GM12878 (cell line): ENCODE measurements around the gene GPR68. TPM values are rescaled to one million over a fixed set of nuclear protein-coding genes. Genes with fewer than 3 reads are reported as not detected.

Experiments
- ATAC-seq: fragments of 200-7000 bp; cut with Tn5 transposase; 3 replicates; pipeline ENCODE4 v1.9.1; 2020; ENCODE audit warnings: mild to moderate bottlenecking, moderate library complexity
- BruUV-seq: library from RNA; stranded (reverse); fragments of 400-500 nt; replicated peaks from 2 replicates; lab custom pipeline; 2021; lab: Mats Ljungman, UMichigan
- CTCF ChIA-PET: fragments of 300-600 bp; sonication (Branson Sonifier 250); formaldehyde crosslinking; extraction: SDS; loops from one replicate; lab custom pipeline; 2021; ENCODE audit warnings: inconsistent platforms; lab: Yijun Ruan, JAX
- POLR2A ChIA-PET: fragments of 350-600 bp; formaldehyde crosslinking; extraction: SDS; loops from one replicate; lab custom pipeline; 2021; ENCODE audit warnings: inconsistent platforms; lab: Charles Lee
- RAD21 ChIA-PET: fragments of 300-600 bp; sonication (Branson Sonifier 250); formaldehyde crosslinking; loops from one replicate; lab custom pipeline; 2023; ENCODE audit warnings: antibody characterized with exemption; ENCODE audit not compliant: unreplicated experiment; lab: Charles Lee
- SMC1A ChIA-PET: fragments of 300-600 bp; sonication (Branson Sonifier 250); formaldehyde crosslinking; loops from one replicate; lab custom pipeline; 2023; ENCODE audit not compliant: unreplicated experiment, uncharacterized antibody; lab: Charles Lee
- DNase-seq: peaks from one replicate; pipeline ENCODE4 v3.0.0-alpha.2; 2011; ENCODE audit warnings: low read depth, low spot score
- FAIRE-seq: peaks from 3 replicates; lab custom pipeline; 2011; peaks lifted over from hg19 to GRCh38; lab: Jason Lieb, UNC
- H2AFZ ChIP-seq: 2 replicates; pipeline ENCODE4 v1.6.0; 2011; ENCODE audit warnings: low read depth, low read length, control low read depth; ENCODE audit not compliant: control insufficient read depth
- H3K27ac ChIP-seq: 2 replicates; pipeline ENCODE4 v1.5.1; 2011; ENCODE audit warnings: control low read depth; ENCODE audit not compliant: control insufficient read depth, insufficient read depth
- H3K27me3 ChIP-seq, 2 experiments: replicated peaks in 1 of 2; 2 replicates each; pipeline versions ENCODE4 v1.6.0 to v1.6.1; 2011; ENCODE audit warnings: low read length in 1 of 2; ENCODE audit not compliant: control insufficient read depth in 2 of 2, insufficient read depth in 2 of 2
- H3K36me3 ChIP-seq, 2 experiments: 2 replicates each; pipeline ENCODE4 v1.5.1; 2011; ENCODE audit warnings: low read length in 1 of 2; ENCODE audit not compliant: control insufficient read depth in 2 of 2, insufficient read depth in 2 of 2
- H3K4me1 ChIP-seq: 2 replicates; pipeline ENCODE4 v1.6.1; 2011; ENCODE audit warnings: mild to moderate bottlenecking, low read length, moderate library complexity, mixed read lengths; ENCODE audit not compliant: control insufficient read depth, insufficient read depth
- H3K4me2 ChIP-seq: 2 replicates; pipeline ENCODE4 v1.6.0; 2011; ENCODE audit warnings: control low read depth; ENCODE audit not compliant: control insufficient read depth, insufficient read depth
- H3K4me3 ChIP-seq: fragments of 200-600 bp; sonication (generic); 2 replicates; pipeline ENCODE4 v1.5.1; 2016
- H3K79me2 ChIP-seq: 2 replicates; pipeline ENCODE4 v1.6.0; 2011; ENCODE audit warnings: low read length; ENCODE audit not compliant: control insufficient read depth, insufficient read depth
- H3K9ac ChIP-seq: 2 replicates; pipeline ENCODE4 v1.8.0; 2011; ENCODE audit warnings: low read length, control low read depth, mixed read lengths; ENCODE audit not compliant: control insufficient read depth, insufficient read depth
- H3K9me3 ChIP-seq: replicated peaks from 3 replicates; pipeline ENCODE4 v1.5.1; 2011; ENCODE audit warnings: mild to moderate bottlenecking, low read length; ENCODE audit not compliant: control insufficient read depth, insufficient read depth
- H4K20me1 ChIP-seq: 2 replicates; pipeline ENCODE4 v1.6.0; 2011; ENCODE audit not compliant: control insufficient read depth, insufficient read depth
- BACH1 ChIP-seq: fragments of 450-650 bp; IDR thresholded peaks from 2 replicates; pipeline ENCODE4 v1.6.1; 2017; ENCODE audit warnings: mild to moderate bottlenecking, borderline replicate concordance
- FOXM1 ChIP-seq: IDR thresholded peaks from 2 replicates; pipeline ENCODE4 v1.6.1; 2012; ENCODE audit warnings: low read depth, mild to moderate bottlenecking, inconsistent platforms, low read length, moderate library complexity
- IKZF1 ChIP-seq: fragments of 450-650 bp; conservative IDR thresholded peaks from 2 replicates; pipeline ENCODE4 v1.6.1; 2017; ENCODE audit warnings: antibody characterized with exemption, mild to moderate bottlenecking
- MTA2 ChIP-seq: fragments of 450-650 bp; IDR thresholded peaks from 2 replicates; pipeline ENCODE4 v1.6.1; 2016; ENCODE audit warnings: low read depth, mild to moderate bottlenecking, moderate library complexity
- NFIC ChIP-seq: IDR thresholded peaks from 2 replicates; pipeline ENCODE4 v1.6.1; 2012; ENCODE audit warnings: low read depth, mild to moderate bottlenecking, inconsistent platforms, low read length, moderate library complexity
- NR2C2 ChIP-seq: IDR thresholded peaks from 2 replicates; pipeline ENCODE4 v1.6.1; 2011; ENCODE audit warnings: borderline replicate concordance, low read depth; ENCODE audit not compliant: control insufficient read depth, insufficient read length
- SIX5 ChIP-seq: IDR thresholded peaks from 2 replicates; pipeline ENCODE4 v1.6.1; 2011; ENCODE audit warnings: mild to moderate bottlenecking, low read depth, low read length, moderate library complexity; ENCODE audit not compliant: severe bottlenecking
- SUPT20H ChIP-seq: IDR thresholded peaks from 2 replicates; pipeline ENCODE4 v1.6.1; 2011; ENCODE audit warnings: low read depth, mild to moderate bottlenecking, low read length, moderate library complexity, borderline replicate concordance; ENCODE audit not compliant: control insufficient read depth
- TARDBP ChIP-seq: IDR thresholded peaks from 2 replicates; pipeline ENCODE4 v1.6.1; 2016; ENCODE audit warnings: borderline replicate concordance
- TCF3 ChIP-seq: IDR thresholded peaks from 2 replicates; pipeline ENCODE4 v1.6.1; 2012; ENCODE audit warnings: low read depth, mild to moderate bottlenecking, low read length, borderline replicate concordance; ENCODE audit not compliant: insufficient read depth
- ZNF217 ChIP-seq: fragments of 450-650 bp; IDR thresholded peaks from 2 replicates; pipeline ENCODE4 v1.6.1; 2017; ENCODE audit warnings: antibody characterized with exemption, mild to moderate bottlenecking
- WGBS: methylation state at CpG from one replicate; pipeline ENCODE4 v1.1.6; 2016; ENCODE audit warnings: low lambda C conversion rate; ENCODE audit not compliant: insufficient replicate concordance, insufficient coverage; ENCODE audit errors: missing lambda C conversion rate; 5-methylcytosine and 5-hydroxymethylcytosine counted together
- in situ Hi-C: fragments of 300-500 bp; cut with MboI; formaldehyde crosslinking; loops from 9 replicates; pipeline ENCODE4 v1.14.3; 2018; ENCODE audit warnings: mixed read lengths
- intact Hi-C: fragments of 100-400 bp; cut with micrococcal nuclease; formaldehyde crosslinking; loops from one replicate; pipeline ENCODE4 v1.14.2; 2022; ENCODE audit not compliant: unreplicated experiment
- polyA plus RNA-seq, 11 experiments: library from polyadenylated mRNA; depleted of rRNA in 4 of 11; unstranded in 6 of 11; stranded (reverse) in 5 of 11; fragments of >200 nt; fragmentation: Nextera tagmentation in 4 of 11; fragmentation: Illumina TruSeq in 1 of 11; extraction: Ambion mirVana in 4 of 11; extraction: Trizol in 1 of 11; gene quantifications; 1 replicate in 1 of 11; 2 replicates in 10 of 11; pipeline versions ENCODE4 v1.2.1 to v1.2.3, GENCODE V29; 2011 to 2016; ENCODE audit warnings: inconsistent platforms in 2 of 11, missing spikeins in 2 of 11, low read depth in 1 of 11
- total RNA-seq, 4 experiments: library from RNA; depleted of rRNA in 3 of 4; stranded (reverse); fragments of >200 nt in 3 of 4; fragmentation: Illumina TruSeq in 1 of 4; extraction: Trizol in 1 of 4; gene quantifications; 2 replicates each; pipeline versions ENCODE4 v1.2.1 to v1.2.3, GENCODE V29; 2013 to 2021
- TF ChIP-seq, protein P1 (sequence below): fragments of 450-650 bp; IDR thresholded peaks from 2 replicates; pipeline ENCODE4 v1.6.1; 2016; ENCODE audit warnings: mild to moderate bottlenecking, moderate library complexity, borderline replicate concordance
- TF ChIP-seq, protein P2 (sequence below): fragments of 450-650 bp; IDR thresholded peaks from 2 replicates; pipeline ENCODE4 v1.6.1; 2018; ENCODE audit warnings: mild to moderate bottlenecking, low read depth, moderate library complexity; ENCODE audit not compliant: partially characterized antibody
- TF ChIP-seq, protein P3 (sequence below): fragments of 450-650 bp; IDR thresholded peaks from 2 replicates; pipeline ENCODE4 v1.6.1; 2014; ENCODE audit warnings: mild to moderate bottlenecking

The GPR68 gene
- total and polyA plus RNA-seq, 10 of the 15 experiments (the other 5 are each of a cell fraction or from before 2014, with no cell fraction given), result 0.06 to 3.4 (median 1.8) TPM

DNA sequence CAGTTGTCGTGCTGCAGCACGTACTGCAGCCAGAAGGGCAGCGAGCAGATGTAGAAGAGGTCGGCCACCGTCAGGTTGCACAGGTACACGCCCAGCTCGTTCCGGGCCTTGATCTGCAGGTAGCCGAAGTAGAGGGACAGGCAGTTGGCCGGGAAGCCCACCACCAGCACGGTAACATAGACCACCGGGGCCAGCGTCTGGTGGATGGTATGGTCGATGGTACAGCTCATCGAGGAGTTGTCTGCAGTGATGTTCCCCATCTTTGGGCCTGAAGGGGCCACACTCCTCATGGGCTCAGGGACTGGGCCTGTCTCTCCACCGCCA lies 9.8 kb downstream of the GPR68 start:
- intact Hi-C loops, result no loop called here
- Histone ChIP-seq H3K4me3 (no peak overlapping the region), H3K27ac (no peak overlapping the region), H3K36me3 (peaks cover 0 to 8% of the 10 kb centered on the region in 2 experiments; a peak in 2 of 4 replicates), H3K79me2 (peaks cover 2% of the 10 kb centered on the region), H3K9ac (no peak overlapping the region), H3K4me1 (peaks cover 30% of the 10 kb centered on the region), H2AFZ (no peak overlapping the region), H3K4me2 (no peak overlapping the region), H4K20me1 (no peaks in the 10 kb centered on the region), H3K27me3 (no peaks in the 10 kb centered on the region), H3K9me3 (peaks cover 10% of the 10 kb centered on the region)
- ChIA-PET SMC1A (interaction anchor here (0.9 to 1.7 kb wide), 3 partner anchors 9 to 51 kb away, joined by 3 to 5 read pairs (median 4); partner anchors contain the start of gene GPR68), POLR2A (interaction anchor here (1.3 kb wide), 1 partner anchor 9 kb away, joined by 4 read pairs; no protein-coding TSS in a partner anchor), CTCF (no interaction called here), RAD21 (no interaction called here)
- in situ Hi-C loops, result no loop called here
- ATAC-seq (no peak), FAIRE-seq (no peak), DNase-seq (no peak)
- BruUV-seq, result no TSS peak
- WGBS, result 98% methylated on average over 16 of the region's 16 CpGs
- TF ChIP-seq IKZF1 (no peak), BACH1 (no peak), NR2C2 (no peak), FOXM1 (no peak), NFIC (no peak), TARDBP (no peak), TCF3 (no peak), MTA2 (no peak), SUPT20H (no peak), ZNF217 (no peak), SIX5 (no peak)
- TF ChIP-seq, protein P1, sequence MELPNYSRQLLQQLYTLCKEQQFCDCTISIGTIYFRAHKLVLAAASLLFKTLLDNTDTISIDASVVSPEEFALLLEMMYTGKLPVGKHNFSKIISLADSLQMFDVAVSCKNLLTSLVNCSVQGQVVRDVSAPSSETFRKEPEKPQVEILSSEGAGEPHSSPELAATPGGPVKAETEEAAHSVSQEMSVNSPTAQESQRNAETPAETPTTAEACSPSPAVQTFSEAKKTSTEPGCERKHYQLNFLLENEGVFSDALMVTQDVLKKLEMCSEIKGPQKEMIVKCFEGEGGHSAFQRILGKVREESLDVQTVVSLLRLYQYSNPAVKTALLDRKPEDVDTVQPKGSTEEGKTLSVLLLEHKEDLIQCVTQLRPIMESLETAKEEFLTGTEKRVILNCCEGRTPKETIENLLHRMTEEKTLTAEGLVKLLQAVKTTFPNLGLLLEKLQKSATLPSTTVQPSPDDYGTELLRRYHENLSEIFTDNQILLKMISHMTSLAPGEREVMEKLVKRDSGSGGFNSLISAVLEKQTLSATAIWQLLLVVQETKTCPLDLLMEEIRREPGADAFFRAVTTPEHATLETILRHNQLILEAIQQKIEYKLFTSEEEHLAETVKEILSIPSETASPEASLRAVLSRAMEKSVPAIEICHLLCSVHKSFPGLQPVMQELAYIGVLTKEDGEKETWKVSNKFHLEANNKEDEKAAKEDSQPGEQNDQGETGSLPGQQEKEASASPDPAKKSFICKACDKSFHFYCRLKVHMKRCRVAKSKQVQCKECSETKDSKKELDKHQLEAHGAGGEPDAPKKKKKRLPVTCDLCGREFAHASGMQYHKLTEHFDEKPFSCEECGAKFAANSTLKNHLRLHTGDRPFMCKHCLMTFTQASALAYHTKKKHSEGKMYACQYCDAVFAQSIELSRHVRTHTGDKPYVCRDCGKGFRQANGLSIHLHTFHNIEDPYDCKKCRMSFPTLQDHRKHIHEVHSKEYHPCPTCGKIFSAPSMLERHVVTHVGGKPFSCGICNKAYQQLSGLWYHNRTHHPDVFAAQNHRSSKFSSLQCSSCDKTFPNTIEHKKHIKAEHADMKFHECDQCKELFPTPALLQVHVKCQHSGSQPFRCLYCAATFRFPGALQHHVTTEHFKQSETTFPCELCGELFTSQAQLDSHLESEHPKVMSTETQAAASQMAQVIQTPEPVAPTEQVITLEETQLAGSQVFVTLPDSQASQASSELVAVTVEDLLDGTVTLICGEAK, result no peak
- TF ChIP-seq, protein P2, sequence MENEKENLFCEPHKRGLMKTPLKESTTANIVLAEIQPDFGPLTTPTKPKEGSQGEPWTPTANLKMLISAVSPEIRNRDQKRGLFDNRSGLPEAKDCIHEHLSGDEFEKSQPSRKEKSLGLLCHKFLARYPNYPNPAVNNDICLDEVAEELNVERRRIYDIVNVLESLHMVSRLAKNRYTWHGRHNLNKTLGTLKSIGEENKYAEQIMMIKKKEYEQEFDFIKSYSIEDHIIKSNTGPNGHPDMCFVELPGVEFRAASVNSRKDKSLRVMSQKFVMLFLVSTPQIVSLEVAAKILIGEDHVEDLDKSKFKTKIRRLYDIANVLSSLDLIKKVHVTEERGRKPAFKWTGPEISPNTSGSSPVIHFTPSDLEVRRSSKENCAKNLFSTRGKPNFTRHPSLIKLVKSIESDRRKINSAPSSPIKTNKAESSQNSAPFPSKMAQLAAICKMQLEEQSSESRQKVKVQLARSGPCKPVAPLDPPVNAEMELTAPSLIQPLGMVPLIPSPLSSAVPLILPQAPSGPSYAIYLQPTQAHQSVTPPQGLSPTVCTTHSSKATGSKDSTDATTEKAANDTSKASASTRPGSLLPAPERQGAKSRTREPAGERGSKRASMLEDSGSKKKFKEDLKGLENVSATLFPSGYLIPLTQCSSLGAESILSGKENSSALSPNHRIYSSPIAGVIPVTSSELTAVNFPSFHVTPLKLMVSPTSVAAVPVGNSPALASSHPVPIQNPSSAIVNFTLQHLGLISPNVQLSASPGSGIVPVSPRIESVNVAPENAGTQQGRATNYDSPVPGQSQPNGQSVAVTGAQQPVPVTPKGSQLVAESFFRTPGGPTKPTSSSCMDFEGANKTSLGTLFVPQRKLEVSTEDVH, result no peak
- TF ChIP-seq, protein P3, sequence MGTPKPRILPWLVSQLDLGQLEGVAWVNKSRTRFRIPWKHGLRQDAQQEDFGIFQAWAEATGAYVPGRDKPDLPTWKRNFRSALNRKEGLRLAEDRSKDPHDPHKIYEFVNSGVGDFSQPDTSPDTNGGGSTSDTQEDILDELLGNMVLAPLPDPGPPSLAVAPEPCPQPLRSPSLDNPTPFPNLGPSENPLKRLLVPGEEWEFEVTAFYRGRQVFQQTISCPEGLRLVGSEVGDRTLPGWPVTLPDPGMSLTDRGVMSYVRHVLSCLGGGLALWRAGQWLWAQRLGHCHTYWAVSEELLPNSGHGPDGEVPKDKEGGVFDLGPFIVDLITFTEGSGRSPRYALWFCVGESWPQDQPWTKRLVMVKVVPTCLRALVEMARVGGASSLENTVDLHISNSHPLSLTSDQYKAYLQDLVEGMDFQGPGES, result no peak
